GM18858 (cell line): Measurements from ENCODE around the gene PCDHB8.
"Not testable (repeated sequence)": the region's sequence is repeated elsewhere in the genome, so short reads cannot be mapped to it uniquely, and the experiment has no call there.

Experiments used
- ATAC-seq: cut with Tn5 transposase; IDR thresholded peaks from one replicate; pipeline ENCODE4 v1.9.1; 2021; ENCODE audit not compliant: unreplicated experiment

The PCDHB8 gene

DNA sequence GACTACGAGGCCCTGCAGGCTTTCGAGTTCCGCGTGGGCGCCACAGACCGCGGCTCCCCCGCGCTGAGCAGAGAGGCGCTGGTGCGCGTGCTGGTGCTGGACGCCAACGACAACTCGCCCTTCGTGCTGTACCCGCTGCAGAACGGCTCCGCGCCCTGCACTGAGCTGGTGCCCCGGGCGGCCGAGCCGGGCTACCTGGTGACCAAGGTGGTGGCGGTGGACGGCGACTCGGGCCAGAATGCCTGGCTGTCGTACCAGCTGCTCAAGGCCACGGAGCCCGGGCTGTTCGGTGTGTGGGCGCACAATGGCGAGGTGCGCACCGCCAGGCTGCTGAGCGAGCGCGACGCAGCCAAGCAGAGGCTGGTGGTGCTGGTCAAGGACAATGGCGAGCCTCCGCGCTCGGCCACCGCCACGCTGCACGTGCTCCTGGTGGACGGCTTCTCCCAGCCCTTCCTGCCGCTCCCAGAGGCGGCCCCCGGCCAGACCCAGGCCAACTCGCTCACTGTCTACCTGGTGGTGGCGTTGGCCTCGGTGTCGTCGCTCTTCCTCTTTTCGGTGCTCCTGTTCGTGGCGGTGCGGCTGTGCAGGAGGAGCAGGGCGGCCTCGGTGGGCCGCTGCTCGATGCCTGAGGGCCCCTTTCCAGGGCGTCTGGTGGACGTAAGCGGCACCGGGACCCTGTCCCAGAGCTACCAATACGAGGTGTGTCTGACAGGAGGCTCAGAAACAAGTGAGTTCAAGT lies 6.7 kb downstream of the PCDHB8 start:
- ATAC-seq = not testable (repeated sequence)

DNA sequence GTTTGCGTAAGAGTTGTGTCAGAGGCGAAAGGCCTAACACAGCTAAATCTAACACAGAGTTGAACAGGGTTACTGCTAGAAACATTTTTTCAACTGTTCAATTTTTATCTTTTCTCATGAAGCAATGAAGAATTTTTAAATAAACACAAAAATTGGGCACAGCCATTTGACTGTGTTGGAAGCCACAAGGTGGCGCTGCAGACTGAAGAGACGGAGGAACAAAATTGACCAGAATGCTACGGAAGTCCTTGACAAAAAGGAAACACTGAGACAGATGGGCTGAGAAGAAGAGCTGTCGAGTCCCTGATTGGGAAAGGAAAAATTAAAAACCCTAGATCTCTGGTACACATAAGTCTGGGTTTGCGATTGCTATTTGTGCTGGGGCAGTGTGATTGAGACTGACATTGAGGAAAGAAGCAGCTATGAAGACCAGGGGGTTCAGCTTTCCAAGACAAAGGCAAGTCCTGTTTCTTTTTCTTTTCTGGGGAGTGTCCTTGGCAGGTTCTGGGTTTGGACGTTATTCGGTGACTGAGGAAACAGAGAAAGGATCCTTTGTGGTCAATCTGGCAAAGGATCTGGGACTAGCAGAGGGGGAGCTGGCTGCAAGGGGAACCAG lies 9.4 kb downstream of the PCDHB8 start, which contains the start of gene PCDHB9:
Gene PCDHB9, plus strand, starts transcription at position 265 of the 616 bp plus-strand sequence. Its CDS starts 158 bp downstream, at position 423.
- ATAC-seq = no peak

DNA sequence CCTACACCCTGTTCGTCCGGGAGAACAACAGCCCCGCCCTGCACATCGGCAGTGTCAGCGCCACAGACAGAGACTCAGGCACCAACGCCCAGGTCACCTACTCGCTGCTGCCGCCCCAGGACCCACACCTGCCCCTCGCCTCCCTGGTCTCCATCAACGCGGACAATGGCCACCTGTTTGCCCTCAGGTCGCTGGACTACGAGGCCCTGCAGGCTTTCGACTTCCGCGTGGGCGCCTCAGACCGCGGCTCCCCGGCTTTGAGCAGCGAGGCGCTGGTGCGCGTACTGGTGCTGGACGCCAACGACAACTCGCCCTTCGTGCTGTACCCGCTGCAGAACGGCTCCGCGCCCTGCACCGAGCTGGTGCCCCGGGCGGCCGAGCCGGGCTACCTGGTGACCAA lies 11.1 kb downstream of the PCDHB8 start:
- not testable (repeated sequence) for ATAC-seq

DNA sequence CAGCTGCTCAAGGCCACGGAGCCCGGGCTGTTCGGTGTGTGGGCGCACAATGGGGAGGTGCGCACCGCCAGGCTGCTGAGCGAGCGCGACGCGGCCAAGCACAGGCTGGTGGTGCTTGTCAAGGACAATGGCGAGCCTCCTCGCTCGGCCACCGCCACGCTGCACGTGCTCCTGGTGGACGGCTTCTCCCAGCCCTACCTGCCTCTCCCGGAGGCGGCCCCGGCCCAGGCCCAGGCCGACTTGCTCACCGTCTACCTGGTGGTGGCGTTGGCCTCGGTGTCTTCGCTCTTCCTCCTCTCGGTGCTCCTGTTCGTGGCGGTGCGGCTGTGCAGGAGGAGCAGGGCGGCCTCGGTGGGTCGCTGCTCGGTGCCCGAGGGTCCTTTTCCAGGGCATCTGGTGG lies 11.5 kb downstream of the PCDHB8 start:
- not testable (repeated sequence) for ATAC-seq

DNA sequence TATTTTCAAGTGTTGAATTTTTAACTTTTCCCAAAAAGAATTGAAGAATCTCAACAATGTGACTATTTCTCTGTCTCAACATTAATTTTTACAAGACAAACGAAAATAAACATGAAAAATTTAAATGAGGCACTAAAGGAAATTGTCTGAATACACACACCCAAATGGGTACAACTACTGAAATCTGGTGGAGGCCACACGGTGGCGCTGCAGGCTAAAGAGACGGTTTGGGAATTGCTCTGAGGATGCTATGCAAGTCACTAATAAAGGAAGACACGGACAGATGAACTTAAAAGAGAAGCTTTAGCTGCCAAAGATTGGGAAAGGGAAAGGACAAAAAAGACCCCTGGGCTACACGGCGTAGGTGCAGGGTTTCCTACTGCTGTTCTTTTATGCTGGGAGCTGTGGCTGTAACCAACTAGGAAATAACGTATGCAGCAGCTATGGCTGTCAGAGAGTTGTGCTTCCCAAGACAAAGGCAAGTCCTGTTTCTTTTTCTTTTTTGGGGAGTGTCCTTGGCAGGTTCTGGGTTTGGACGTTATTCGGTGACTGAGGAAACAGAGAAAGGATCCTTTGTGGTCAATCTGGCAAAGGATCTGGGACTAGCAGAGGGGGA lies 14.6 kb downstream of the PCDHB8 start, which contains the start of gene PCDHB10:
Gene PCDHB10, plus strand, starts transcription at position 244 of the 616 bp plus-strand sequence. Its CDS starts 200 bp downstream, at position 444.
- no peak for ATAC-seq

DNA sequence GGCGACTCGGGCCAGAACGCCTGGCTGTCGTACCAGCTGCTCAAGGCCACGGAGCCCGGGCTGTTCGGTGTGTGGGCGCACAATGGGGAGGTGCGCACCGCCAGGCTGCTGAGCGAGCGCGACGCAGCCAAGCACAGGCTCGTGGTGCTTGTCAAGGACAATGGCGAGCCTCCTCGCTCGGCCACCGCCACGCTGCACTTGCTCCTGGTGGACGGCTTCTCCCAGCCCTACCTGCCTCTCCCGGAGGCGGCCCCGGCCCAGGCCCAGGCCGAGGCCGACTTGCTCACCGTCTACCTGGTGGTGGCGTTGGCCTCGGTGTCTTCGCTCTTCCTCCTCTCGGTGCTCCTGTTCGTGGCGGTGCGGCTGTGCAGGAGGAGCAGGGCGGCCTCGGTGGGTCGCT lies 16.7 kb downstream of the PCDHB8 start:
- ATAC-seq = not testable (repeated sequence)

DNA sequence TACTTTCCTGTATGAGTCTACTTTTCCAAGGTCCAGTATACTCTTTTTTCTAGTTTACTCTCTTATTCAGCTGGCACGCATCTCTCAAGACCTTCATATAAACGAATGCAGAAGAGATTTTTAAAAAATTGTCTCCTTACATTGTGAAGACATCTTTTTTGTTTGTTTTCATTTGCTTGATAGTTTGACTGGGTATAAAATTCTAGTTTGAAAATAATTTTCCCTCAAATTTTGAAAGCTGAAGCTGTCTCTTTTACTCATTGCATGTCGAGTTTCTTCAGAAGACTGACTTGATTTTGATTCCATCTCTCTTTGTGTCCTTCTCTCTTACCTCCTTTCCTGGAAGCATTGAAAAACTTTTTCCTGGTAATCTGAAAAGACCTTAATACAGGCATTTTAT lies 18.8 kb downstream of the PCDHB8 start:
- no peak for ATAC-seq

DNA sequence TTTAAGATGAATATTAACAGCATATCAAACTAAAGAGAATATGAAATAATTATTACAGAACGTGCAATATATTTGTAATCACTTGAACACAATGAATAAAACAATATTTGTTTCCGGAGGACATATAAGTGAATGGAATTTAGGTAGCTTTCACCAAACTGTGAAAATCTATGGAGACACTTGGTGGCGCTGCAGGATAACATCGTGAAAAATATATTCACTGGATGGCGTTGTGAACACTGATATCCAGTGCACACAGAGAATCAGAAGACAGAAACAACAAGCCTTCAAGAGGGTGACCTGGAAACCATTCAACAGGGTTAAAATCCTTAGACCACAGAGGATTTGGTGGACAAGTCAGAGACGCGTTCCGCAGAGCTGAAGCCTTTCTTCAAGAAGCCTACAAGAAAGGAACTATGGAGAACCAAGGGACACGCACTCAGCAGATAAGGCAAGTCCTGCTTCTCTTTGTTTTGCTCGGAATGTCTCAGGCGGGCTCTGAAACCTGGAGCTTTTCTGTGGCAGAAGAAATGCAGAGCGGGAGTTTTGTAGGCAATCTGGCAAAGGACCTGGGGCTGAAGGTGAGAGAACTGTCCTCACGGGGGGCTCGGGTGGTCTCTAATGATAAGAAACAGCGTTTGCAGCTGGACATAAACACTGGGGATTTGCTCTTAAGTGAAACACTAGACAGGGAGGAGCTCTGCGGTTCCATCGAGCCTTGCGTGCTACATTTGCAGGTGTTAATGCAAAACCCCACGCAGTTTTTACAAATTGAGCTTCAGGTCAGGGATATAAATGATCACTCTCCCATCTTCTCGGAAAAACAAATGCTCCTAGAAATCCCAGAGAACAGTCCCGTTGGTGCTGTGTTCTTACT lies 22.0 kb downstream of the PCDHB8 start, which contains the start of gene PCDHB11:
Gene PCDHB11, plus strand, starts transcription at position 269 of the 877 bp plus-strand sequence. Its CDS starts 148 bp downstream, at position 417.
- ATAC-seq = no peak

DNA sequence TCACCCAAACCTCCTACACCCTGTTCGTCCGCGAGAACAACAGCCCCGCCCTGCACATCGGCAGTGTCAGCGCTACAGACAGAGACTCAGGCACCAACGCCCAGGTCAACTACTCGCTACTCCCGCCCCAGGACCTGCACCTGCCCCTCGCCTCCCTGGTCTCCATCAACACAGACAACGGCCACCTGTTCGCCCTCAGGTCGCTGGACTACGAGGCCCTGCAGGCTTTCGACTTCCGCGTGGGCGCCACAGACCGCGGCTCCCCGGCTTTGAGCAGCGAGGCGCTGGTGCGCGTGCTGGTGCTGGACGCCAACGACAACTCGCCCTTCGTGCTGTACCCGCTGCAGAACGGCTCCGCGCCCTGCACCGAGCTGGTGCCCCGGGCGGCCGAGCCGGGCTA lies 23.5 kb downstream of the PCDHB8 start:
- ATAC-seq = not testable (repeated sequence)

DNA sequence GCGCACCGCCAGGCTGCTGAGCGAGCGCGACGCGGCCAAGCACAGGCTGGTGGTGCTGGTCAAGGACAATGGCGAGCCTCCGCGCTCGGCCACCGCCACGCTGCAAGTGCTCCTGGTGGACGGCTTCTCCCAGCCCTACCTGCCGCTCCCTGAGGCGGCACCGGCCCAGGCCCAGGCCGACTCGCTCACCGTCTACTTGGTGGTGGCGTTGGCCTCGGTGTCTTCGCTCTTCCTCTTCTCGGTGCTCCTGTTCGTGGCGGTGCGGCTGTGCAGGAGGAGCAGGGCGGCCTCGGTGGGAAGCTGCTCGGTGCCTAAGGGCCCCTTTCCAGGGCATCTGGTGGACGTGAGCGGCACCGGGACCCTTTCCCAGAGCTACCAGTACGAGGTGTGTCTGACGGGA lies 24.1 kb downstream of the PCDHB8 start:
- not testable (repeated sequence) for ATAC-seq

DNA sequence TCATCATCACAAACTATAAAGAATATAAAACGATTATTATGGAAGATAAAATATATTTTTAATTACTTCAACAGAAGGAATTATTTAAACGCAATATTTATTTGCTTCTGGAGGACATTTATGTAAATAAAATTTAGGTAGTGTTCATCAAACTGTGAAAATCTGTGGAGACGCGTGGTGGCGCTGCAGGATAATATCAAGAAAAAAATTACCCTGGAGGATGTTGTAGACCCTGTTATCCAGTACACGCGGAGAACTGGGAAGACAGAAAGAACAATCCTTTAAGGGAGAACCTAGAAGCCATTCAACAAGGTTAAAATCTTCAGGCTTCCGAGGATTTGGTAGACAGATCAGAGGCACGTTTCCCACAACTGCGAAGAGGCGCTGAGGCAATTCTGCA lies 30.9 kb downstream of the PCDHB8 start, which contains the start of gene PCDHB12:
Gene PCDHB12, plus strand, starts transcription at position 242 of the 400 bp plus-strand sequence. CDS start 189 bp downstream, outside the sequence.
- no peak for ATAC-seq

DNA sequence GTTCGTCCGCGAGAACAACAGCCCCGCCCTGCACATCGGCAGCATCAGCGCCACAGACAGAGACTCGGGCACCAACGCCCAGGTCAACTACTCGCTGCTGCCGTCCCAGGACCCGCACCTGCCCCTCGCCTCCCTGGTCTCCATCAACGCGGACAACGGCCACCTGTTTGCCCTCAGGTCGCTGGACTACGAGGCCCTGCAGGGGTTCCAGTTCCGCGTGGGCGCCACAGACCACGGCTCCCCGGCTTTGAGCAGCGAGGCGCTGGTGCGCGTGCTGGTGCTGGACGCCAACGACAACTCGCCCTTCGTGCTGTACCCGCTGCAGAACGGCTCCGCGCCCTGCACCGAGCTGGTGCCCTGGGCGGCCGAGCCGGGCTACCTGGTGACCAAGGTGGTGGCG lies 32.7 kb downstream of the PCDHB8 start:
- not testable (repeated sequence) for ATAC-seq

DNA sequence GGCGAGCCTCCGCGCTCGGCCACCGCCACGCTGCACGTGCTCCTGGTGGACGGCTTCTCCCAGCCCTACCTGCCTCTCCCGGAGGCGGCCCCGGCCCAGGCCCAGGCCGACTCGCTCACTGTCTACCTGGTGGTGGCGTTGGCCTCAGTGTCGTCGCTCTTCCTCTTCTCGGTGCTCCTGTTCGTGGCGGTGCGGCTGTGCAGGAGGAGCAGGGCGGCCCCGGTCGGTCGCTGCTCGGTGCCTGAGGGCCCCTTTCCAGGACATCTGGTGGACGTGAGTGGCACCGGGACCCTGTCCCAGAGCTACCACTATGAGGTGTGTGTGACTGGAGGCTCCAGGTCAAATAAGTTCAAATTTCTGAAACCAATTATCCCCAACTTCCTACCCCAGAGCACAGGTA lies 33.3 kb downstream of the PCDHB8 start:
- not testable (repeated sequence) for ATAC-seq

DNA sequence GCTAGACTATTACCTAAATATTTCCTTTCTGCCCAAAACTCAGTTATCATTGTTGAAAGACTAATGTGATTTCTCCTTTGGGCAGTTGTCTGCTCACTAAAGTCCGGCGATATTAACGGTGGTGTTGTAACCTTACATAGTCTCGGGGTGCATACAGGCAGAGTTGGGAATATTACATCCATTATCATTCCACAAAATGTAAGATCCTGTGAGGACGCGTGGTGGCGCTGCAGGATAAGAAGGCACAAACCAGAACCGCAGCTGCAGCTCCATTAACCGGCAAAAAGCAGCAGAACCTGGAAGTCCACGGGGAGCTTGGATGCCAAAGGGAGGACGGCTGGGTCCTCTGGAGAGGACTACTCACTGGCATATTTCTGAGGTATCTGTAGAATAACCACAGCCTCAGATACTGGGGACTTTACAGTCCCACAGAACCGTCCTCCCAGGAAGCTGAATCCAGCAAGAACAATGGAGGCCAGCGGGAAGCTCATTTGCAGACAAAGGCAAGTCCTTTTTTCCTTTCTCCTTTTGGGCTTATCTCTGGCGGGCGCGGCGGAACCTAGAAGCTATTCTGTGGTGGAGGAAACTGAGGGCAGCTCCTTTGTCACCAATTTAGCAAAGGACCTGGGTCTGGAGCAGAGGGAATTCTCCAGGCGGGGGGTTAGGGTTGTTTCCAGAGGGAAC lies 36.2 kb downstream of the PCDHB8 start, which contains the start of gene PCDHB13:
Gene PCDHB13, plus strand, starts transcription at position 264 of the 684 bp plus-strand sequence. Its CDS starts 205 bp downstream, at position 469.
- ATAC-seq = not testable (repeated sequence)

DNA sequence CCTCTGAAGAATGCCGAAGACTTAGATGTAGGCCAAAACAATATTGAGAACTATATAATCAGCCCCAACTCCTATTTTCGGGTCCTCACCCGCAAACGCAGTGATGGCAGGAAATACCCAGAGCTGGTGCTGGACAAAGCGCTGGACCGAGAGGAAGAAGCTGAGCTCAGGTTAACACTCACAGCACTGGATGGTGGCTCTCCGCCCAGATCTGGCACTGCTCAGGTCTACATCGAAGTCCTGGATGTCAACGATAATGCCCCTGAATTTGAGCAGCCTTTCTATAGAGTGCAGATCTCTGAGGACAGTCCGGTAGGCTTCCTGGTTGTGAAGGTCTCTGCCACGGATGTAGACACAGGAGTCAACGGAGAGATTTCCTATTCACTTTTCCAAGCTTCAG lies 37.0 kb downstream of the PCDHB8 start:
- not testable (repeated sequence) for ATAC-seq

DNA sequence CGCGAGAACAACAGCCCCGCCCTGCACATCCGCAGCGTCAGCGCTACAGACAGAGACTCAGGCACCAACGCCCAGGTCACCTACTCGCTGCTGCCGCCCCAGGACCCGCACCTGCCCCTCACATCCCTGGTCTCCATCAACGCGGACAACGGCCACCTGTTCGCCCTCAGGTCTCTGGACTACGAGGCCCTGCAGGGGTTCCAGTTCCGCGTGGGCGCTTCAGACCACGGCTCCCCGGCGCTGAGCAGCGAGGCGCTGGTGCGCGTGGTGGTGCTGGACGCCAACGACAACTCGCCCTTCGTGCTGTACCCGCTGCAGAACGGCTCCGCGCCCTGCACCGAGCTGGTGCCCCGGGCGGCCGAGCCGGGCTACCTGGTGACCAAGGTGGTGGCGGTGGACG lies 37.9 kb downstream of the PCDHB8 start:
- not testable (repeated sequence) for ATAC-seq

DNA sequence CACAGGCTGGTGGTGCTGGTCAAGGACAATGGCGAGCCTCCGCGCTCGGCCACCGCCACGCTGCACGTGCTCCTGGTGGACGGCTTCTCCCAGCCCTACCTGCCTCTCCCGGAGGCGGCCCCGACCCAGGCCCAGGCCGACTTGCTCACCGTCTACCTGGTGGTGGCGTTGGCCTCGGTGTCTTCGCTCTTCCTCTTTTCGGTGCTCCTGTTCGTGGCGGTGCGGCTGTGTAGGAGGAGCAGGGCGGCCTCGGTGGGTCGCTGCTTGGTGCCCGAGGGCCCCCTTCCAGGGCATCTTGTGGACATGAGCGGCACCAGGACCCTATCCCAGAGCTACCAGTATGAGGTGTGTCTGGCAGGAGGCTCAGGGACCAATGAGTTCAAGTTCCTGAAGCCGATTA lies 38.4 kb downstream of the PCDHB8 start:
- not testable (repeated sequence) for ATAC-seq

DNA sequence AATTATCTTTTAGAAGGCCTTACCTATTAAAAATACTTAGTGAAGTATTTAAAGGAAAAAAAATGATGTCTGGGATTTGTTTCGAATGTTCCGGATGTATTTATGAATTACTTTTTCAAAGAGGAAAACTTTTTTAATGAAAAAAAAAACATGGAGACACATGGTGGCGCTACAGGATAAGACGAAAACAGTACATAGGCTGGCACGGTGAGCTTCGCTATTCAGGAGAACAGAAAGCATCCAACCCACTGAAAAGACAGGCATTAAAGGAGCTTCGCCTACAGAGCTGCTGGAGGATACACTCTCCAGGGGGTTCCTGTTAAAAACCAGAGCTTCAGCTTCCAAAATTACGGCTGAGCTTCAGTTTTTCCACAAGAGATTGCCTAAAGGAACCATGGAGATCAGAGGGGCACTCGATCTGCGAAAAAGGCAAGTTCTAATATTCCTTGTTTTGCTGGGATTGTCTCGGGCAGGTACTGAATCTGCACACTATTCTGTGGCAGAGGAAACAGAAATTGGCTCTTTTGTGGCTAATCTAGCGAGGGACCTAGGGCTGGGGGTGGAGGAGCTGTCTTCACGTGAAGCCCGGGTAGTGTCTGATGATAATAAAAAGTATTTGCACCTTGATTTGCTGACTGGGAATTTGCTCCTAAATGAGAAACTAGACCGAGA lies 45.7 kb downstream of the PCDHB8 start, which contains the start of gene PCDHB14:
Gene PCDHB14, plus strand, starts transcription at position 232 of the 672 bp plus-strand sequence. Its CDS starts 163 bp downstream, at position 395.
- no peak for ATAC-seq

DNA sequence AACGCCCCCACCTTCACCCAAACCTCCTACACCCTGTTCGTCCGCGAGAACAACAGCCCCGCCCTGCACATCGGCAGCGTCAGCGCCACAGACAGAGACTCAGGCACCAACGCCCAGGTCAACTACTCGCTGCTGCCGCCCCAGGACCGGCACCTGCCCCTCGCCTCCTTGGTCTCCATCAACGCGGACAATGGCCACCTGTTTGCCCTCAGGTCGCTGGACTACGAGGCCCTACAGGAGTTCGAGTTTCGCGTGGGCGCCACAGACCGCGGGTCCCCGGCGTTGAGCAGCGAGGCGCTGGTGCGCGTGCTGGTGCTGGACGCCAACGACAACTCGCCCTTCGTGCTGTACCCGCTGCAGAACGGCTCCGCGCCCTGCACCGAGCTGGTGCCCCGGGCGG lies 47.3 kb downstream of the PCDHB8 start:
- ATAC-seq = not testable (repeated sequence)
